ENCODE data around the gene MACF1.

DNA sequence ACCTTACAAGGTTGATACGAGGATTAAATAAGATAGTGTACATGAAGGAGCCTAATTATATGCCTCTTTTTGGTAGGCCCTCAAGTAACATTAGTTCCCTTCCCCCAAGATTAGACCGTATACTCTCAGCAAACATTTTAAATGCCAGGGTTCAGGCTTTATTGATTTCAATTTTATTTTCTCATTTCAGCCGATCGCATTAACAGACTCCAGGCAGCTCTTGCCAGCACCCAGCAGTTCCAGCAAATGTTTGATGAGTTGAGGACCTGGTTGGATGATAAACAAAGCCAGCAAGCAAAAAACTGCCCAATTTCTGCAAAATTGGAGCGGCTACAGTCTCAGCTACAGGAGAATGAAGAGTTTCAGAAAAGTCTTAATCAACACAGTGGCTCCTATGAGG, 182.5 kb downstream of the MACF1 start:
- TF ChIP-seq, protein P1, sequence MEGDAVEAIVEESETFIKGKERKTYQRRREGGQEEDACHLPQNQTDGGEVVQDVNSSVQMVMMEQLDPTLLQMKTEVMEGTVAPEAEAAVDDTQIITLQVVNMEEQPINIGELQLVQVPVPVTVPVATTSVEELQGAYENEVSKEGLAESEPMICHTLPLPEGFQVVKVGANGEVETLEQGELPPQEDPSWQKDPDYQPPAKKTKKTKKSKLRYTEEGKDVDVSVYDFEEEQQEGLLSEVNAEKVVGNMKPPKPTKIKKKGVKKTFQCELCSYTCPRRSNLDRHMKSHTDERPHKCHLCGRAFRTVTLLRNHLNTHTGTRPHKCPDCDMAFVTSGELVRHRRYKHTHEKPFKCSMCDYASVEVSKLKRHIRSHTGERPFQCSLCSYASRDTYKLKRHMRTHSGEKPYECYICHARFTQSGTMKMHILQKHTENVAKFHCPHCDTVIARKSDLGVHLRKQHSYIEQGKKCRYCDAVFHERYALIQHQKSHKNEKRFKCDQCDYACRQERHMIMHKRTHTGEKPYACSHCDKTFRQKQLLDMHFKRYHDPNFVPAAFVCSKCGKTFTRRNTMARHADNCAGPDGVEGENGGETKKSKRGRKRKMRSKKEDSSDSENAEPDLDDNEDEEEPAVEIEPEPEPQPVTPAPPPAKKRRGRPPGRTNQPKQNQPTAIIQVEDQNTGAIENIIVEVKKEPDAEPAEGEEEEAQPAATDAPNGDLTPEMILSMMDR (conservative IDR thresholded peaks at IDR 0.05; ENCODE audit: low read depth, low read length) = no peak
- TF ChIP-seq EZH2 (IDR thresholded peaks at IDR 0.05; ENCODE audit: low read length, unreplicated experiment) (no peak), EZH2phosphoT487 (IDR thresholded peaks at IDR 0.05; ENCODE audit: borderline replicate concordance, low read length) (no peak)

Data from PC-3 (cell line).